DOHH2 (cell line): ENCODE results near the gene PRKAA1.

Experiments used
- H3F3A ChIP-seq: fragments of 200-600 bp; sonication (generic), shearing (Covaris generic); 2 replicates; pipeline ENCODE4 v1.6.0; 2016; ENCODE audit warnings: antibody characterized with exemption, mild to moderate bottlenecking; ENCODE audit not compliant: control insufficient read depth, insufficient read depth
- H3K27ac ChIP-seq: fragments of 200-600 bp; sonication (generic); 2 replicates; pipeline ENCODE4 v1.5.1; 2014; ENCODE audit warnings: low read depth, mild to moderate bottlenecking, low read length, moderate library complexity
- H3K27me3 ChIP-seq: fragments of 200-600 bp; sonication (generic); 2 replicates; pipeline ENCODE4 v1.6.1; 2014; ENCODE audit warnings: mild to moderate bottlenecking, low read length, mixed read lengths; ENCODE audit not compliant: control insufficient read depth
- H3K36me3 ChIP-seq: fragments of 200-600 bp; sonication (generic); 2 replicates; pipeline ENCODE4 v1.6.1; 2014; ENCODE audit warnings: mild to moderate bottlenecking, low read length, moderate library complexity, mixed read lengths; ENCODE audit not compliant: control insufficient read depth
- H3K4me1 ChIP-seq: fragments of 200-600 bp; sonication (generic); 2 replicates; pipeline ENCODE4 v1.6.1; 2014; ENCODE audit warnings: mild to moderate bottlenecking, low read length, mixed read lengths; ENCODE audit not compliant: control insufficient read depth
- H3K4me2 ChIP-seq: fragments of 200-600 bp; sonication (generic); 2 replicates; pipeline ENCODE4 v1.6.0; 2014; ENCODE audit warnings: mild to moderate bottlenecking, low read length, moderate library complexity
- H3K4me3 ChIP-seq: fragments of 200-600 bp; sonication (generic); 2 replicates; pipeline ENCODE4 v1.5.1; 2014; ENCODE audit warnings: mild to moderate bottlenecking, low read length, mixed read lengths
- H3K79me2 ChIP-seq: fragments of 200-600 bp; sonication (generic); 2 replicates; pipeline ENCODE4 v1.6.1; 2014; ENCODE audit warnings: mild to moderate bottlenecking, low read length, mixed read lengths; ENCODE audit not compliant: control insufficient read depth
- H3K9me2 ChIP-seq: fragments of 200-600 bp; sonication (generic); replicated peaks from 2 replicates; pipeline ENCODE4 v1.6.1; 2014; ENCODE audit warnings: mild to moderate bottlenecking, low read length, mixed read lengths; ENCODE audit not compliant: control insufficient read depth
- H3K9me3 ChIP-seq: fragments of 200-600 bp; sonication (generic); 2 replicates; pipeline ENCODE4 v1.6.1; 2014; ENCODE audit warnings: antibody characterized with exemption, low read length, mixed read lengths; ENCODE audit not compliant: control insufficient read depth, insufficient read depth
- H4K20me1 ChIP-seq: fragments of 200-600 bp; sonication (generic); 2 replicates; pipeline ENCODE4 v1.6.0; 2014; ENCODE audit warnings: low read depth, mild to moderate bottlenecking, antibody characterized with exemption, low read length, moderate library complexity; ENCODE audit not compliant: control insufficient read depth, insufficient read depth
- EZH2phosphoT487 ChIP-seq: fragments of 200-600 bp; sonication (generic); IDR thresholded peaks from 2 replicates; pipeline ENCODE4 v1.6.1; 2017; ENCODE audit warnings: borderline replicate concordance, mild to moderate bottlenecking, antibody characterized with exemption, low read length, moderate library complexity, mixed read lengths
- TF ChIP-seq, protein P1 (sequence below): fragments of 200-600 bp; sonication (generic); IDR thresholded peaks from one replicate; pipeline ENCODE4 v1.5.1; 2014; ENCODE audit warnings: antibody characterized with exemption, mild to moderate bottlenecking, low read depth, low read length; ENCODE audit not compliant: poor library complexity, severe bottlenecking

PRKAA1 gene

DNA sequence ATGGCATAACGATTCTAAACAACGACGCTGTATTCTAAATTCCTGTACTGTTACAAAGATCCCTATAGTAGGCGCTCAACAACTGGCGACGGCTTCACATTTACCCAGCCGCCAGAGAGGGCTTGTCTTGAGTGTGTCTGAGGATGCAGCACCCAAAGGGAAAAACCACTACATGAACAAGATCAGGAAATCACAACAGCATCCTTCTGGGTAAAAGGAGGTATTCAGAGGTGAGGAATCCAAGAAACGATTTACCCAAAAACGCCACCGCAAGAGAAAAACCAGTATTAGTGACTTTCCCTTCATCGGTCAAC lies 43.1 kb downstream of the PRKAA1 start:
- Histone ChIP-seq H3K79me2 (peaks cover 55% of the 10 kb centered on the region), H3K4me3 (peak overlapping the region; percentile 83), H3K9me2 (no peaks in the 10 kb centered on the region), H3K27me3 (no peaks in the 10 kb centered on the region), H3K27ac (peak overlapping the region; percentile 62), H3K36me3 (no peaks in the 10 kb centered on the region), H3K9me3 (no peaks in the 10 kb centered on the region), H3K4me2 (peak overlapping the region; percentile 78), H4K20me1 (peaks cover 4% of the 10 kb centered on the region; the same call in 1 of the 2 replicates), H3K4me1 (peaks cover 20% of the 10 kb centered on the region), H3F3A (peaks cover 14% of the 10 kb centered on the region; the same call in 1 of the 2 replicates)
- TF ChIP-seq, protein P1, sequence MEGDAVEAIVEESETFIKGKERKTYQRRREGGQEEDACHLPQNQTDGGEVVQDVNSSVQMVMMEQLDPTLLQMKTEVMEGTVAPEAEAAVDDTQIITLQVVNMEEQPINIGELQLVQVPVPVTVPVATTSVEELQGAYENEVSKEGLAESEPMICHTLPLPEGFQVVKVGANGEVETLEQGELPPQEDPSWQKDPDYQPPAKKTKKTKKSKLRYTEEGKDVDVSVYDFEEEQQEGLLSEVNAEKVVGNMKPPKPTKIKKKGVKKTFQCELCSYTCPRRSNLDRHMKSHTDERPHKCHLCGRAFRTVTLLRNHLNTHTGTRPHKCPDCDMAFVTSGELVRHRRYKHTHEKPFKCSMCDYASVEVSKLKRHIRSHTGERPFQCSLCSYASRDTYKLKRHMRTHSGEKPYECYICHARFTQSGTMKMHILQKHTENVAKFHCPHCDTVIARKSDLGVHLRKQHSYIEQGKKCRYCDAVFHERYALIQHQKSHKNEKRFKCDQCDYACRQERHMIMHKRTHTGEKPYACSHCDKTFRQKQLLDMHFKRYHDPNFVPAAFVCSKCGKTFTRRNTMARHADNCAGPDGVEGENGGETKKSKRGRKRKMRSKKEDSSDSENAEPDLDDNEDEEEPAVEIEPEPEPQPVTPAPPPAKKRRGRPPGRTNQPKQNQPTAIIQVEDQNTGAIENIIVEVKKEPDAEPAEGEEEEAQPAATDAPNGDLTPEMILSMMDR = peak; percentile 84
- TF ChIP-seq EZH2phosphoT487 = no peak

DNA sequence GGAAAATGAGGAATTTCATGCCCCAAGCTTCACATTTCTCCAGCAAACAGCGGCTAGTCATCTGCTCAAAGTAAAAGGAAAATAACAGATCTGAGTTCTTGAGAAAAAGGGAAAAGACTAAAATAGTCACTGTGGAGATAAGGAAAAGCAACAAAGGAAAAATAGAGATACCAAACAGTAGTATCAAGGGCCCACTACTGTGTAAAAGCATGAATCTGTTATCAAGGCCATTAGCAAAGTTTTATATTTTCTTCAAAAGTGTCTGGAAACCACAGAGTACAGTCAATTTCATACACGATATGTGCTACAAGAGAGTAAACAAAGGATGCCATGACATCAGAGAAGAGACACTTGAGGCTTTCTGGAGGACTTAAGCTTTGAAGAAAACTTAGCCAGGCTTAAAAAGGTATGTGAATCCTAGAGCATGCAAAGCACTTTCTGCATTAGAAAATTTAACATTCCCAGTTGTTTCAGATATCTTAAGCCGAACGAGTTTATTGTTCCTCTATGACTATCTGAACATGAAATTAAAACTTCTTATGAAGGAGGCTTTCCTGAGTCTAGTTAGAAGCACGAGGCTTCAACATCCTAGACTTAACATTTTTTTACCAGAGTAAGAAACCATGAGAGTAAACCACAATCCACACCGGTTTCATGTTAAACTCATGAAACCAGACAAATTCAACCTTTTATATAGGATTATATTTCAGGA lies 43.6 kb downstream of the PRKAA1 start:
- H3K4me2 ChIP-seq = peak overlapping the region; percentile 78
- H3K36me3 ChIP-seq = no peaks in the 10 kb centered on the region
- TF ChIP-seq, protein P1 = no peak
- no peak for TF ChIP-seq EZH2phosphoT487
- peaks cover 20% of the 10 kb centered on the region for H3K4me1 ChIP-seq
- H3K9me3 ChIP-seq = no peaks in the 10 kb centered on the region
- no peaks in the 10 kb centered on the region for H3K9me2 ChIP-seq
- H3K27ac ChIP-seq = peak overlapping the region; percentile 62
- peak overlapping the region; percentile 83 for H3K4me3 ChIP-seq
- peaks cover 58% of the 10 kb centered on the region for H3K79me2 ChIP-seq
- H4K20me1 ChIP-seq = peaks cover 4% of the 10 kb centered on the region; the same call in 1 of the 2 replicates
- no peaks in the 10 kb centered on the region for H3K27me3 ChIP-seq
- peaks cover 11% of the 10 kb centered on the region; the same call in 1 of the 2 replicates for H3F3A ChIP-seq

DNA sequence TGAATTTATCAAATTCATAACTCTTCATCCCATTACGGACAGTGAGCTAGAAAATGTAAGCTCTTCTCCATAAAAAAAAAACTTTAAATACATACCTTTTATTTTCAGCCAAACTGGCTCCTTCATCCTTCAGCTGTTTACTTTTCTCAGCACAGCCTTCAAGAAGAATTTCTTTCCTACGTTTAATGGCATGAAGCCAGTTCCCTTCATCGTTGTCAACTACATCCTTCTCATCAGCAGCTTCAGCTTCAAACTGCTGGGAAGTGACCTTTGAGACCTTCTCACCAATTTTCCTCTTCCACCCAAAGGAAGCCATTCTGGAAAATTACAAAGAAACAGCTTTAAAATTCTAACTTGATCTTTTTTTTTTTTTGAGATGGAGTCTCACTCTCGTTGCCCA lies 51.5 kb downstream of the PRKAA1 start:
- Histone ChIP-seq H3K27ac (no peak overlapping the region), H3K9me2 (no peaks in the 10 kb centered on the region), H3F3A (no peaks in the 10 kb centered on the region), H3K9me3 (no peaks in the 10 kb centered on the region), H3K4me3 (no peak overlapping the region), H4K20me1 (no peaks in the 10 kb centered on the region), H3K36me3 (peaks cover 6% of the 10 kb centered on the region), H3K4me2 (peak overlapping the region; percentile 27; the same call in 1 of the 2 replicates), H3K4me1 (peaks cover 15% of the 10 kb centered on the region), H3K27me3 (no peaks in the 10 kb centered on the region), H3K79me2 (peaks cover 60% of the 10 kb centered on the region)
- TF ChIP-seq EZH2phosphoT487 = no peak
- TF ChIP-seq, protein P1 = no peak
